DMS53 (cell line): Measurements from ENCODE around the gene BCHE.

Source experiments
- DNase-seq: peaks from one replicate; lab custom pipeline; 2025; lab: John Stamatoyannopoulos, UW

Gene BCHE

DNA sequence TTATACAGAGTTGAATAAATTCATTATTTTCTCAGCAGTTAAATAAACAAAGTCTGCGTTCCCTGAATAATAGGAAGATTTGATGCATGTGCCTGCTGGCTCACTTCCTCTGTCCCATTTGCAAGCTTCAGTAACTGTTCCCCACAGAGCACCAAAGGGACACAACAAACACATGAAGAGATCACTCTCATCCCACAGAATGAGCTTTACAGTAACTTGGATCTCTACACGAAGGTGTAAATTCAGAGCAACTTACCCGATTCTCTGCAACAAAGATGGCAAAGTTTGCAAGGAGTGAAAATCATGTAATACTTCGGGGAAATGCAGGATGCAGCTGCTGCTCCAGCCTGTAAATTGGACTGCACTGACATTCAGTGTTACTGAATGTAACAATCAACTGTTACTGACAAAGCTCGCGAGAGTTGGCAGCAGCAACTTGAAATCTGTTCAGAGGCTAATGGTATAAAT, at the start of gene BCHE:
Gene BCHE (minus strand): TSS at position 366 of the 468 bp plus-strand sequence. CDS start 6,390 bp downstream, outside the sequence.
- DNase-seq = peak; percentile 81

DNA sequence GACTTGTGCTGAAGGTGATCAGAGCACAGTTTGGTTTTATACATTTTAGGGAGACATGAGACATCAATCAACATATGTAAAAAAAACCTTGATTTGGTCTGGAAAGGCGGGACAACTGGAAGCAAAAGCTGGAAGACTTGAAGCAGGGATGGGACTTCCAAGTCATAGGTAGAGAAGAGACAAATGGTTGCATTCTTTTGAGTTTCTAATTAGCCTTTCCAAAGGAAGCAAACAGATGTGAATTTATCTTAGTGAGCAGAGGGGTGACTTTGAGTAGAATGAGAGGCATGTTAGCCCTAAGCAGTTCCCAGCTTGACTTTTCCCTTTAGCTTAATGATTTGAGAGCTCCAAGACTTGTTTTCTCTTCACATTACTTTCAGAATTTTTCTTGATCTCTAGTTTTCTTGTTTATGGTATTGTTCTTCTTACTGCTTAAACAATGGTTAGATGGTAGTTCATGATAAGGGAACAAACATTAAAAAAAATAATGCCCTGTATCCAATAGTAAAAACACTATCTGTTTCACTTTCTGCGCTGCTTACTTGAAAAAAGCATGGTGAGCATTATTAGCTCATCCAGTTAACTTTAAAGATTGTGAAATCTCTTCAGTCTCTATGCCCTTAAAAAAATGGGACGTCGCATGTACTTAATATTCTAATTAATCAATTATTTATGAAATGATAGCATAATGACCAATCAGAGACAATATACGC, 48.5 kb upstream of the BCHE start:
- DNase-seq = no peak

- DNase-seq = peak; percentile 27
Observed at GRCh38 chr3:165884518-165884917, 47.3 kb upstream of the BCHE start.

GRCh38 chr3:165883863-165884478, 46.7 kb upstream of the BCHE start:
- peak; percentile 57 for DNase-seq

- no peak for DNase-seq
Observed at GRCh38 chr3:165883117-165883516, 45.9 kb upstream of the BCHE start.

- DNase-seq = no peak
Observed at GRCh38 chr3:165875644-165876043, 38.4 kb upstream of the BCHE start.

DNA sequence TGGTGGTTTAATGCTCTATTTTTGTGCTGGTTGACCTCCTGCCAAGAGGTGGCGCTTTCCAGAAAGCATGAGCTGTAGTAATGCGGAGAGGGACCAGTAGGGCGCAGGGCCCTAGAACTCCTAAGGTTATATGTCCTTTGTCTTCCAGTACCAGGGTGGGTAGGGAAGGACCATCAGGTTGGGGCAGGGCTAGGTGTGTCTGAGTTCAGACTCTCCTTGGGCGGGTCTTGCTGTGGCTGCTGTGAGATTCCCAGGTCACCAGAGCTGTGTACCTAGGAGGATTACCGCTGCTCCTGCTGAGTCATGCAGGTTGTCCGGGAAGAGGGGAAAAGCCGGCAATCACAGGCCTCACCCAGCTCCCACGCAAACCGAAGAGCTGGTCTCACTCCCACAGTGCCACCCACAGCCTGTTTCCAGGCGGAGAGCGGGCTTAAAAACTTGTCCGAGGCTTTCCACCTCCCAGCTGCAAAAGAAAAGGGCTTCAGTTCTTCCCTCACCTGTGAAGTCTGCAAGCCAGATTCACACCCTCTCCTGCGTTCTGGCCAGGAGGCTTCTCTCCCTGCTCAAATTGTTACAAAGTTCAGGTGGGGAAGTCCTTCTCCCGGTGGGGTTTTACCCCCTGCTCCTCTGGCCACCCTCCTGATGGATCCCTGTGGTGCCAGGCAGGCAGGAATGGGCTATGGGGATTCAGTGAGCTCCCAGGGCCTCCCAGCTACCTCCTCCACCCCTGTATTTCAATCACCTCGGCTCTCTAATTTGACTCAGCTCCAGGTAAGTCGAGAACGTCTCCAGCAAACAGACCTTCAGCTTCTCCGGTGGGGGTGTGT, 37.7 kb upstream of the BCHE start:
- no peak for DNase-seq

GRCh38 chr3:165868088-165868487, 30.9 kb upstream of the BCHE start:
- DNase-seq = no peak

GRCh38 chr3:165859061-165859460, 21.8 kb upstream of the BCHE start:
- no peak for DNase-seq

GRCh38 chr3:165855581-165855980, 18.4 kb upstream of the BCHE start:
- DNase-seq = peak; percentile 64

- DNase-seq = peak; percentile 60
Observed at GRCh38 chr3:165854696-165855095, 17.5 kb upstream of the BCHE start.

- no peak for DNase-seq
Observed at GRCh38 chr3:165852711-165853110, 15.5 kb upstream of the BCHE start.

GRCh38 chr3:165852191-165852590, 15.0 kb upstream of the BCHE start:
- no peak for DNase-seq

DNA sequence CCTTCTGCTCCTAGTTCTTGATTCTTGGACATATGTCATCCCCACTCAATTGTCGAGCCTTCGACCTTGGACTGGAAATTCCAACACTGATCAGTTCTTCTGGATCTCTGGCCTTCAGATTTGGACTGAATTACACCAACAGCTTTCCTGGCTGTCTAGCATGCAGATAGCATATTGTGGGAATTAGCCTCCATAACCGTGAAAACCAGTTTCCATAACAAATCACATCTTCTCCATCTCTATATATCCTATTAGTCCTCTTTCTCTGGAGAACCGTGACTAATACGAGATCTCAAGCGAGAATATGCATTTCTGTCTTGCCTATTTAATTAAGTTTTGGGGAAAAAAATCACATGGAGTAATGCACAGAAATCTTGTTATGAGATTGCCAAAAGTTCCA, 8.8 kb upstream of the BCHE start:
- DNase-seq = no peak

GRCh38 chr3:165839296-165840076, 2.3 kb upstream of the BCHE start:
- no peak for DNase-seq

- no peak for DNase-seq
Observed at GRCh38 chr3:165837801-165838200, 578 bp upstream of the BCHE start.

GRCh38 chr3:165835431-165835830, 1.8 kb downstream of the BCHE start:
- peak; percentile 1 for DNase-seq

- no peak for DNase-seq
Observed at GRCh38 chr3:165830746-165831145, 6.5 kb downstream of the BCHE start.

DNA sequence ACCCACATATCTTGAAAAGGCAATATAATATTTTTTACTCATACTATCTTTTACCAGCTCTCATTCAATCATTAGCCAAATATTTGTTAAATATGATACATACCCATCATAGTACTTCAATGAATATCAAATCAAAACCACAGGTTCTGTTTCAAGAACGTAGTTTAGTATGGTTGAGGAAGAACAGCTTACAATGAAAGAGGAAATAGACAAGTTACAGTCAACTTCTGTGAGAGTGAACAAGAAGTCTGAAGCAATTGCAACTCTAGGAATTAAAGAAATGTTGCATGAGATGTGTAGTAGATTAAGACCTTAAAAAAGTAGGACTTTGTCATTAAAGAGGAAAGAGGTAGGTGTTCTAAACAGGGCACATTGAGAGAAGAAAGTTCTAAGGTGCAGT, 9.3 kb downstream of the BCHE start:
- no peak for DNase-seq

- DNase-seq = no peak
Observed at GRCh38 chr3:165827233-165827632, 10.0 kb downstream of the BCHE start.

DNA sequence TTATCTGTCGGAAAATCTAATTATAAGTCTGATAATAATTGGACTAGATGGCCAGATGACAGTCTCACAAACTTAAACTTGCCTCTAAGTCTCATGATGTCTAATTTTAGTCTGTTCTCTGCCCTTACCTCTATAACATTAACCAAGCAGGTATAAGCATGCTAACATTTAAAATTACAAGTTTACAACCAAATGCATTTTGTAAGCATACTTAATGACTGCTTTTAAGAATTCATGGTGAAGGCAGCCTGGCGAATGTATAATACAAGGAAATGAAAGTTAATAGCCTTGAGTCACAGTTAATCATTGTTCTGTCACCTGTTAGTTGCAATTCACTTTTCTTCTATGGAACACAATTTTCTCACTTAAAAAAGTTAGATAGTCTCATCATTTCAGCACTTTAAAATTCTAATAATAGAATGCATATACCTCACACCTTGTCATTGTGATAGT, 16.5 kb downstream of the BCHE start:
- no peak for DNase-seq

GRCh38 chr3:165817160-165817709, 20.0 kb downstream of the BCHE start:
- no peak for DNase-seq
